ENCODE data around the gene CAMP.
"Not testable (repeated sequence)": the region's sequence is repeated elsewhere in the genome, so short reads cannot be mapped to it uniquely, and the experiment has no call there.

The CAMP gene

DNA sequence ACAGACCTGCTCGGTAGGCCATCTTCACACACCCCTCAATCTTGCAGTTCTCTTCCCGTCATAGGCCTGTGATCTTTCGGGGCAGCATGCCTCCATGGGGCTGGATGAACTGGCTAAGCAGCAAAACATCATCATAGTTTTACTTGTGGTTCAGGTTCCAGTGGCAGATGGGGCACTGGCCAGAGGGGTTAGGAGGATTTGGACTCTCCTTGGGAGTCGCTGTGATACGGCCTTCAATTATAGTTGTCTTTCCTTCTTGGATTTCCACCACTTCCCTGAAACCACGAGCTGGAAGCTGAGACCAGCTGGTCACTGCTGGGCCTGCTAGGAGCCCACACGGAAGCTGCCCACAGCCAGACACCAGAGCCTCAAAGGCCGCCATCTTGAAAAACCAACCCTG lies 33.3 kb downstream of the CAMP start:
- Histone ChIP-seq H3K4me3 (no peak overlapping the region), H3K9ac (ENCODE audit: insufficient read length) (no peak overlapping the region), H3K9me3 (ENCODE audit: low read depth, low read length) (no peaks in the 10 kb centered on the region), H3K27ac (no peak overlapping the region), H3K36me3 (ENCODE audit: insufficient read depth, low read length) (no peaks in the 10 kb centered on the region)
- TF ChIP-seq FOXP2 (optimal IDR thresholded peaks at IDR 0.05; ENCODE audit: control extremely low read depth, extremely low read length, insufficient read depth) = no peak
- no peak for TF ChIP-seq POLR2AphosphoS5 (IDR thresholded peaks at IDR 0.05; ENCODE audit: borderline replicate concordance, low read depth, low read length)
- TF ChIP-seq EZH2 (IDR thresholded peaks at IDR 0.05) = no peak
- DNase-seq (ENCODE audit: low read depth, low spot score) = no peak

DNA sequence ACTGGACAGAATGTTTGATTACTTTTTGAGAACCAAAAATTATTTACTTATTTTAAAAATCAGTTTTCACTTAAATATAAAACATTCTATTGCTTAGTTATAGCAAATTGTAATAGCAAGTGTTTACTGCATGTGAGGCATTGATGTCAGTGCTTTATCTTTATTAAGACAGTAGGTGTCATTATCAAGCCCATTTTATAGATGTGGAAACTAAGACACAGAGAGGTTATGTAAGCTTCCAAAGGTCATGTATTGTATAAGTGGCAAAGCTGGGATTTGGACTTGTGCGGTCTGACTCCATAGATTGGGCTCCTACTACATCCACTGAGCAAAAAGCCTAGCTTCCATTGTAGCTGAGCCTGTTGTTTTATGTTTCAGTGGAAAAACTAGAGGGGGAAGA lies 35.2 kb downstream of the CAMP start:
- Histone ChIP-seq H3K27ac (no peak overlapping the region), H3K36me3 (ENCODE audit: insufficient read depth, low read length) (no peaks in the 10 kb centered on the region), H3K9me3 (ENCODE audit: low read depth, low read length) (no peaks in the 10 kb centered on the region), H3K9ac (ENCODE audit: insufficient read length) (no peak overlapping the region), H3K4me3 (no peak overlapping the region)
- no peak for DNase-seq (ENCODE audit: low read depth, low spot score)
- no peak for TF ChIP-seq POLR2AphosphoS5 (IDR thresholded peaks at IDR 0.05; ENCODE audit: borderline replicate concordance, low read depth, low read length)
- TF ChIP-seq FOXP2 (optimal IDR thresholded peaks at IDR 0.05; ENCODE audit: control extremely low read depth, extremely low read length, insufficient read depth) = no peak
- no peak for TF ChIP-seq EZH2 (IDR thresholded peaks at IDR 0.05)

DNA sequence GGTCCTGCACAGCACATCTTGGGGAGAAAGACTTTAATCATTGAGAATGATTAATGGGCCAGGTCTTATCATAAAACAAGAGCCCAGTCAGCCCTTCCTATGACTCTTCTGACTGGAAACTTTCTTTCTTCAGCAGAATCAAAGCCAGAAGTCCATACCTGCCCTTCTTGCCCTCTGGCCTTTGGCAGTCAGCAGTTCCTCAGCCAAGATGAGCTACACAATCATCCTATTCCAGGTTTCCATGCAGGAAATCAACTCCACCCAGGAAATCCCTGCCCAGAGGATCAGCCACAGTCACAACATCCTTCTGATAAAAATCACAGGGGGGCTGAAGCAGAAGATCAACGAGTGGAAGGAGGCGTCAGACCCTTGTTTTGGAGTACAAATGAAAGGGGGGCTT lies 44.5 kb downstream of the CAMP start:
- TF ChIP-seq FOXP2 (optimal IDR thresholded peaks at IDR 0.05; ENCODE audit: control extremely low read depth, extremely low read length, insufficient read depth) = no peak
- H3K9me3 ChIP-seq (ENCODE audit: low read depth, low read length) = no peaks in the 10 kb centered on the region
- H3K9ac ChIP-seq (ENCODE audit: insufficient read length) = no peak overlapping the region
- H3K36me3 ChIP-seq (ENCODE audit: insufficient read depth, low read length) = no peaks in the 10 kb centered on the region; the same call in 1 of the 2 replicates
- H3K4me3 ChIP-seq = no peak overlapping the region
- H3K27ac ChIP-seq = no peak overlapping the region
- no peak for DNase-seq (ENCODE audit: low read depth, low spot score)

DNA sequence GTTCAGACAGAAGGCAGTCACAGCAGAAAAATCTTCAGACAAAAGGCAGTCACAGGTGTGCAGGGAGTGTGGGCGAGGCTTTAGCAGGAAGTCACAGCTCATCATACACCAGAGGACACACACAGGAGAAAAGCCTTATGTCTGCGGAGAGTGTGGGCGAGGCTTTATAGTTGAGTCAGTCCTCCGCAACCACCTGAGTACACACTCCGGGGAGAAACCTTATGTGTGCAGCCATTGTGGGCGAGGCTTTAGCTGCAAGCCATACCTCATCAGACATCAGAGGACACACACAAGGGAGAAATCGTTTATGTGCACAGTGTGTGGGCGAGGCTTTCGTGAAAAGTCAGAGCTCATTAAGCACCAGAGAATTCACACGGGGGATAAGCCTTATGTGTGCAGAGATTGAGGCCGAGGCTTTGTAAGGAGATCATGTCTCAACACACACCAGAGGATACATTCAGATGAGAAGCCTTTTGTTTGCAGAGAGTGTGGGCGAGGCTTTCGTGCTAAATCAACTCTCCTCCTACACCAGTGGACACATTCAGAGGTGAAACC lies 45.2 kb downstream of the CAMP start:
- H3K36me3 ChIP-seq (ENCODE audit: insufficient read depth, low read length) = no peaks in the 10 kb centered on the region; the same call in 1 of the 2 replicates
- no peak overlapping the region for H3K9ac ChIP-seq (ENCODE audit: insufficient read length)
- no peak for TF ChIP-seq EZH2 (IDR thresholded peaks at IDR 0.05)
- no peak for TF ChIP-seq FOXP2 (optimal IDR thresholded peaks at IDR 0.05; ENCODE audit: control extremely low read depth, extremely low read length, insufficient read depth)
- no peak for TF ChIP-seq POLR2AphosphoS5 (IDR thresholded peaks at IDR 0.05; ENCODE audit: borderline replicate concordance, low read depth, low read length)
- H3K4me3 ChIP-seq = no peak overlapping the region
- no peaks in the 10 kb centered on the region for H3K9me3 ChIP-seq (ENCODE audit: low read depth, low read length)
- no peak overlapping the region for H3K27ac ChIP-seq
- no peak for DNase-seq (ENCODE audit: low read depth, low spot score)

DNA sequence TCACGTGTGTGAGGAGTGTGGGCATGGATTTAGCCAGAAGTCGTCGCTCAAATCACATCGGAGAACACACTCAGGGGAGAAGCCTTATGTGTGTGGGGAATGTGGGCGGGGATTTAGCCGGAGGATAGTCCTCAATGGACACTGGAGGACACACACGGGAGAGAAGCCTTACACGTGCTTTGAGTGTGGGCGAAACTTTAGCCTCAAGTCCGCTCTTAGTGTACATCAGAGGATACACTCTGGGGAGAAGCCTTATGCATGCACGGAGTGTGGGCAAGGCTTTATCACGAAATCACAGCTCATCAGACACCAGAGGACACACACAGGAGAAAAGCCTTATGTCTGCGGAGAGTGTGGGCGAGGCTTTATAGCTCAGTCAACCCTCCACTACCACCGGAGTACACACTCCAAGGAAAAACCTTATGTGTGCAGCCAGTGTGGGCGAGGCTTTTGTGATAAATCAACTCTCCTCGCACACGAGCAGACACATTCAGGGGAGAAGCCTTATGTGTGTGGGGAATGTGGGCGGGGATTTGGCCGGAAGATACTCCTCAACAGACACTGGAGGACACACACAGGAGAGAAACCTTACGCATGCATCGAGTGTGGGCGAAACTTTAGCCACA lies 45.8 kb downstream of the CAMP start:
- Histone ChIP-seq H3K4me3 (no peak overlapping the region), H3K27ac (no peak overlapping the region), H3K9ac (ENCODE audit: insufficient read length) (no peak overlapping the region), H3K9me3 (ENCODE audit: low read depth, low read length) (no peaks in the 10 kb centered on the region), H3K36me3 (ENCODE audit: insufficient read depth, low read length) (no peaks in the 10 kb centered on the region; the same call in 1 of the 2 replicates)
- DNase-seq (ENCODE audit: low read depth, low spot score) = no peak
- TF ChIP-seq POLR2AphosphoS5 (IDR thresholded peaks at IDR 0.05; ENCODE audit: borderline replicate concordance, low read depth, low read length) = no peak; the same call in 1 of the 2 replicates
- no peak for TF ChIP-seq FOXP2 (optimal IDR thresholded peaks at IDR 0.05; ENCODE audit: control extremely low read depth, extremely low read length, insufficient read depth)
- no peak for TF ChIP-seq EZH2 (IDR thresholded peaks at IDR 0.05)

DNA sequence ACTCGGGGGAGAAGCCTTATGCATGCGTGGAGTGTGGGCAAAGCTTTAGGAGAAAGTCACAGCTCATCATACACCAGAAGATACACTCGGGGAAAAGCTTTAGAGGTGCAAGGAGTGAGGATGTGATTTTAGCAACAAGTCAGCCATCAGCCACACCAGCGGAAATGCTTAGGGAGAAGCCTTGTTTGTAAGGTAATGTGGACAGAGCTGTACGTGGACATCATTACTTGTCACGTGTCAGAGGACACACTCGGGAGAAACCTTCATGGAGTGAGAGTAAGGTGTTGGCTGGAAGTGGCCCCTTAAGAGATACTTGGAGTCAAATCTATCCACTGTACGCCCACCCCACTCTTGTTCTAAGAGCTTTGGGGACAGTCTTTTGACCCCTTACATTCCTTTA lies 46.3 kb downstream of the CAMP start:
- TF ChIP-seq POLR2AphosphoS5 (IDR thresholded peaks at IDR 0.05; ENCODE audit: borderline replicate concordance, low read depth, low read length) (no peak; the same call in 1 of the 2 replicates), FOXP2 (optimal IDR thresholded peaks at IDR 0.05; ENCODE audit: control extremely low read depth, extremely low read length, insufficient read depth) (no peak), EZH2 (IDR thresholded peaks at IDR 0.05) (no peak)
- Histone ChIP-seq H3K27ac (no peak overlapping the region), H3K9me3 (ENCODE audit: low read depth, low read length) (no peaks in the 10 kb centered on the region), H3K36me3 (ENCODE audit: insufficient read depth, low read length) (no peaks in the 10 kb centered on the region; the same call in 1 of the 2 replicates), H3K4me3 (no peak overlapping the region), H3K9ac (ENCODE audit: insufficient read length) (no peak overlapping the region)
- DNase-seq (ENCODE audit: low read depth, low spot score) = no peak

DNA sequence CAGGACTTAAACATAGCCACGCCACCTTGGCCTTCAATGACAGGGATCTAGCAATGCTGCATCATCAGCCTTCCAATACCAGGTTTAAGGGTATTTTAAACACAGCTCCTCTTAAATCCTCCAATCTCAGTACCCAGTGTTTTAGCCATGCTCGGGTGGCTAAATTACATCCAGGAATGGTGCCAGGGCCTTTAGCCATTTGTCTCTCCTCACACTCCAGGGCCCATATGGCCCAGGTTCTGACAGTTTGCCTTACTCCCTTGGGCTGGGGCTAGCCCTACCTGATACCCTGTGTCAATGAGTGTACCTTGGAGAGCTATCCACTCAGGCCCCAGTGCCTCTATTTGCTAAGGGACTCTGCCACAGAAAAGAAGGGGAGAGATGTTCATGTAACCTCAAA lies 47.0 kb downstream of the CAMP start:
- Histone ChIP-seq H3K4me3 (no peak overlapping the region), H3K9ac (ENCODE audit: insufficient read length) (no peak overlapping the region), H3K36me3 (ENCODE audit: insufficient read depth, low read length) (no peaks in the 10 kb centered on the region; the same call in 1 of the 2 replicates), H3K9me3 (ENCODE audit: low read depth, low read length) (no peaks in the 10 kb centered on the region), H3K27ac (no peak overlapping the region)
- no peak for DNase-seq (ENCODE audit: low read depth, low spot score)
- TF ChIP-seq POLR2AphosphoS5 (IDR thresholded peaks at IDR 0.05; ENCODE audit: borderline replicate concordance, low read depth, low read length) (no peak), EZH2 (IDR thresholded peaks at IDR 0.05) (no peak), FOXP2 (optimal IDR thresholded peaks at IDR 0.05; ENCODE audit: control extremely low read depth, extremely low read length, insufficient read depth) (no peak)

DNA sequence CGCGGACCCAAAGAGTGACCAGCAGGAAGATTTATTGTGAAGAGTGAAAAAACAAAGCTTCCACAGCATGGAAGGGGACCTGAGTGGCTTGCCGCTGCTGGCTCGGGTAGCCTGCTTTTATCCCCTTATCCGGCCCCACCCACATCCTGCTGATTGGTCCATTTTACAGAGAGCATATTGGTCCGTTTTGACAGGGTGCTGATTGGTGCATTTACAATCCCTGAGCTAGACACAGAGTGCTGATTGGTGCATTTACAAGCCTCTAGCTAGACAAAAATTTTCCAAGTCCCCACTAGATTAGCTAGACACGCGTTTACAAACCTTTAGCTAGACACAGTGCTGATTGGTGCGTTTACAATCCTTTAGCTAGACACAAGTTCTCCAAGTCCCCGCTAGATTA lies 47.9 kb downstream of the CAMP start:
- H3K36me3 ChIP-seq (ENCODE audit: insufficient read depth, low read length); H3K27ac ChIP-seq; H3K9ac ChIP-seq (ENCODE audit: insufficient read length); H3K4me3 ChIP-seq; DNase-seq (ENCODE audit: low read depth, low spot score); H3K9me3 ChIP-seq (ENCODE audit: low read depth, low read length): not testable (repeated sequence)
